SK-N-SH (cell line): ENCODE data around the gene PLA2G1B.

ENCODE experiments used
- CTCF ChIP-seq: fragments of 200-600 bp; sonication (generic); IDR thresholded peaks from 2 replicates; pipeline ENCODE4 v1.6.1; 2017; ENCODE audit warnings: antibody characterized with exemption, mild to moderate bottlenecking, moderate library complexity
- FOXJ3 ChIP-seq: sonication (generic); formaldehyde crosslinking; IDR thresholded peaks from 2 replicates; pipeline ENCODE4 v1.5.1; 2020; ENCODE audit warnings: mild to moderate bottlenecking, missing genetic modification reagents
- GABPA ChIP-seq: IDR thresholded peaks from 2 replicates; pipeline ENCODE4 v1.4.0; 2012; ENCODE audit warnings: low read depth, mild to moderate bottlenecking
- NRF1 ChIP-seq: IDR thresholded peaks from 2 replicates; pipeline ENCODE4 v1.6.1; 2012; ENCODE audit warnings: low read depth, mild to moderate bottlenecking, low read length
- RAD21 ChIP-seq: IDR thresholded peaks from 2 replicates; pipeline ENCODE4 v1.6.1; 2012; ENCODE audit warnings: mild to moderate bottlenecking, low read length
- REST ChIP-seq: IDR thresholded peaks from 2 replicates; pipeline ENCODE4 v1.6.1; 2012; ENCODE audit warnings: mild to moderate bottlenecking, low read depth, low read length, moderate library complexity
- TF ChIP-seq, protein P1 (sequence below): IDR thresholded peaks from 2 replicates; pipeline ENCODE4 v1.4.0; 2012; ENCODE audit warnings: low read depth, borderline replicate concordance

- TF ChIP-seq CTCF = no peak
- TF ChIP-seq REST = no peak
- TF ChIP-seq NRF1 = no peak
- TF ChIP-seq RAD21 = no peak
- TF ChIP-seq GABPA = no peak
- TF ChIP-seq, protein P1, sequence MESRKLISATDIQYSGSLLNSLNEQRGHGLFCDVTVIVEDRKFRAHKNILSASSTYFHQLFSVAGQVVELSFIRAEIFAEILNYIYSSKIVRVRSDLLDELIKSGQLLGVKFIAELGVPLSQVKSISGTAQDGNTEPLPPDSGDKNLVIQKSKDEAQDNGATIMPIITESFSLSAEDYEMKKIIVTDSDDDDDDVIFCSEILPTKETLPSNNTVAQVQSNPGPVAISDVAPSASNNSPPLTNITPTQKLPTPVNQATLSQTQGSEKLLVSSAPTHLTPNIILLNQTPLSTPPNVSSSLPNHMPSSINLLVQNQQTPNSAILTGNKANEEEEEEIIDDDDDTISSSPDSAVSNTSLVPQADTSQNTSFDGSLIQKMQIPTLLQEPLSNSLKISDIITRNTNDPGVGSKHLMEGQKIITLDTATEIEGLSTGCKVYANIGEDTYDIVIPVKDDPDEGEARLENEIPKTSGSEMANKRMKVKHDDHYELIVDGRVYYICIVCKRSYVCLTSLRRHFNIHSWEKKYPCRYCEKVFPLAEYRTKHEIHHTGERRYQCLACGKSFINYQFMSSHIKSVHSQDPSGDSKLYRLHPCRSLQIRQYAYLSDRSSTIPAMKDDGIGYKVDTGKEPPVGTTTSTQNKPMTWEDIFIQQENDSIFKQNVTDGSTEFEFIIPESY = no peak
- TF ChIP-seq FOXJ3 (CRISPR knock-in tag) = no peak
These were observed 49.2 kb downstream of the PLA2G1B start for GRCh38 chr12:120278137-120279069.
